Heart right ventricle (tissue), 16 donors: Measurements from ENCODE around the gene CRYGB. TPM values are rescaled to one million over a fixed set of nuclear protein-coding genes. Genes with fewer than 3 reads are reported as not detected.

ENCODE experiments used
- ATAC-seq, 8 donors: fragments of 200-7000 bp; cut with Tn5 transposase; one replicate each; pipeline ENCODE4 v1.9.1; 2020; ENCODE audit warnings: mild to moderate bottlenecking in 8 of 8, moderate library complexity in 8 of 8, moderate number of reproducible peaks in 1 of 8
- DNase-seq, 2 donors: peaks; one replicate each; pipeline ENCODE4 v3.0.0-alpha.2; 2020
- H3K27ac ChIP-seq, 10 donors: fragments of 200-600 bp; sonication (generic) in 2 of 10; one replicate each; pipeline versions ENCODE4 v1.5.0 to v1.8.0; 2020 to 2022; ENCODE audit warnings: mild to moderate bottlenecking in 3 of 10
- H3K27me3 ChIP-seq, 7 donors: fragments of 200-600 bp; one replicate each; pipeline ENCODE4 v1.8.0; 2021 to 2022; ENCODE audit warnings: mild to moderate bottlenecking in 2 of 7
- H3K36me3 ChIP-seq, 9 donors: fragments of 200-600 bp; sonication (generic) in 1 of 9; one replicate each; pipeline versions ENCODE4 v1.5.0 to v1.8.0; 2020 to 2022; ENCODE audit warnings: mild to moderate bottlenecking in 2 of 9
- H3K4me1 ChIP-seq, 9 donors: fragments of 200-600 bp; sonication (generic) in 1 of 9; one replicate each; pipeline versions ENCODE4 v1.5.0 to v1.8.0; 2020 to 2022; ENCODE audit warnings: mild to moderate bottlenecking in 4 of 9
- H3K4me3 ChIP-seq, 10 donors: fragments of 200-600 bp; sonication (generic) in 2 of 10; one replicate each; pipeline versions ENCODE4 v1.5.0 to v1.8.0; 2020 to 2022; ENCODE audit warnings: mild to moderate bottlenecking in 7 of 10, moderate library complexity in 2 of 10
- H3K9me3 ChIP-seq, 11 donors: fragments of 200-600 bp in 10 of 11; sonication (generic) in 2 of 11; one replicate each; pipeline versions ENCODE4 v1.5.0 to v1.8.0; 2013 to 2022; ENCODE audit warnings: mild to moderate bottlenecking in 2 of 11, control low read depth in 1 of 11, moderate library complexity in 1 of 11
- WGBS, 2 donors: extraction: QIAGEN DNeasy Blood & Tissue Kit; methylation state at CpG; one replicate each; pipeline ENCODE4 v1.1.7; 2013; ENCODE audit warnings: inconsistent platforms in 1 of 2; 5-methylcytosine and 5-hydroxymethylcytosine counted together
- intact Hi-C, 10 donors: fragments of 100-400 bp; cut with DNase I; formaldehyde crosslinking; loops; one replicate each; pipeline versions ENCODE4 v1.11.1 to v1.14.2; 2022
- polyA plus RNA-seq, 2 donors: library from polyadenylated mRNA; stranded (reverse); fragments of 200-250 nt; gene quantifications; one replicate each; pipeline ENCODE4 v1.2.3, GENCODE V29; 2013
- total RNA-seq, 10 donors: library from RNA; stranded (reverse); fragmentation: NEBNext Ultra II Directional in 3 of 10; extraction: Animal tissue kit (Norgen Biotek cat#: 25700) in 3 of 10; gene quantifications; one replicate each; pipeline versions ENCODE4 v1.2.1 to v1.2.4, GENCODE V29; 2021 to 2023
- TF ChIP-seq, protein P1 (sequence below), 9 donors: fragments of 200-600 bp; sonication (generic) in 2 of 9; IDR thresholded peaks; one replicate each; pipeline versions ENCODE4 v1.5.0 to v1.8.0; 2021 to 2022; ENCODE audit warnings: antibody characterized with exemption in 9 of 9, mild to moderate bottlenecking in 5 of 9, moderate library complexity in 1 of 9
- donor health status: Arrhythmogenic right ventricular cardiomyopathy.
- donor health status: ischemic (EF 13 %, LVEDD 7.1; RV severe dilation, severe dysfunction).
- donor health status: healthy with polysubstance abuse.
- donor health status: DM: no; HTN: yes; CAD: no.
- donor health status: DM: no; HTN: no; CAD: no.
- donor health status: ischemic (EF 25% LVEDD 6.9; RV normal size, moderate dysfunction).
- donor health status: ischemic (EF 25% LVEDD 5.7; RV mildly dilated, moderate dysfunction).
- donor health status: healthy.
- donor health status: DM: yes; HTN: yes; CAD: no.
- donor health status: Ischemic cardiomyopathy.
- donor health status: ischemic (EF 35%, LVEDD 5.7; RV mildly dilated, moderate dysfunction).
- donor health status: nonischemic (EF 11% LVEDD 7.7; RV severe dilation, severe dysfunction).
- donor health status: DM: yes; HTN: yes; CAD: no.
- donor health status: PGD.
- donor health status: ischemic (EF 29% LVEDD 5.4; RV normal size, mild dysfunction).
- donor health status: nonischemic (EF 23%, LVEDD 6.1; RV moderate dilation, normal function).

The CRYGB gene
- total and polyA plus RNA-seq, 12 donors = not detected

DNA sequence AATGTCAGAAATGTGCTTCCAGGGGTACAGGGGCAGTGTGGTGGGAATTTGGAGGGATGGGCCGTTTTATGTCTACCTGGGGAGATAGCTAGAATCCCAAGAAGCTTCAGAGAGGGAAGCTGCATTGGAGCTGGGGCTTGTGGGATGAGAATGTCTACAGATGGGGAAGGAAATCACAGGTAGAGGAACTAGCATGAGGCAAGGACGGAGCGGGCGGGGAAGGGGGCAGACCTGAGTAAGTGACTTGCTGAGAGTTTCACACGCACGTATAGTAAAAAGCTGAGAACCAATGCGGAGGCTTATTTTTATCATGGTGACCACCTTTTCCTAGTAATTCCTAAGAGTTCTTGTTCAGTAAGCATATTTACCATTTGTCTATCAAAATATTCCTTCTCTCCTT, 37.6 kb upstream of the CRYGB start:
- ATAC-seq = no peak
- TF ChIP-seq, protein P1, sequence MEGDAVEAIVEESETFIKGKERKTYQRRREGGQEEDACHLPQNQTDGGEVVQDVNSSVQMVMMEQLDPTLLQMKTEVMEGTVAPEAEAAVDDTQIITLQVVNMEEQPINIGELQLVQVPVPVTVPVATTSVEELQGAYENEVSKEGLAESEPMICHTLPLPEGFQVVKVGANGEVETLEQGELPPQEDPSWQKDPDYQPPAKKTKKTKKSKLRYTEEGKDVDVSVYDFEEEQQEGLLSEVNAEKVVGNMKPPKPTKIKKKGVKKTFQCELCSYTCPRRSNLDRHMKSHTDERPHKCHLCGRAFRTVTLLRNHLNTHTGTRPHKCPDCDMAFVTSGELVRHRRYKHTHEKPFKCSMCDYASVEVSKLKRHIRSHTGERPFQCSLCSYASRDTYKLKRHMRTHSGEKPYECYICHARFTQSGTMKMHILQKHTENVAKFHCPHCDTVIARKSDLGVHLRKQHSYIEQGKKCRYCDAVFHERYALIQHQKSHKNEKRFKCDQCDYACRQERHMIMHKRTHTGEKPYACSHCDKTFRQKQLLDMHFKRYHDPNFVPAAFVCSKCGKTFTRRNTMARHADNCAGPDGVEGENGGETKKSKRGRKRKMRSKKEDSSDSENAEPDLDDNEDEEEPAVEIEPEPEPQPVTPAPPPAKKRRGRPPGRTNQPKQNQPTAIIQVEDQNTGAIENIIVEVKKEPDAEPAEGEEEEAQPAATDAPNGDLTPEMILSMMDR (IDR thresholded peaks at IDR 0.05) = no peak
- Histone ChIP-seq H3K4me3 (no peak overlapping the region), H3K9me3 (no peaks in the 10 kb centered on the region), H3K36me3 (no peaks in the 10 kb centered on the region), H3K27me3 (peaks cover 0 to 48% (median 24%) of the 10 kb centered on the region in 7 donors), H3K4me1 (no peaks in the 10 kb centered on the region), H3K27ac (no peak overlapping the region)
- intact Hi-C loops = no loop called here
- DNase-seq = no peak
- 30 to 48% methylated on average over 7 of the region's 7 CpGs for WGBS, 2 donors

- WGBS, 2 donors = 79 to 83% methylated on average over 3 of the region's 3 CpGs
- Histone ChIP-seq H3K36me3 (no peaks in the 10 kb centered on the region), H3K4me1 (no peaks in the 10 kb centered on the region), H3K27ac (no peak overlapping the region), H3K4me3 (no peak overlapping the region), H3K9me3 (no peaks in the 10 kb centered on the region), H3K27me3 (peaks cover 0 to 48% (median 24%) of the 10 kb centered on the region in 7 donors)
- no peak for DNase-seq
- intact Hi-C loops = no loop called here
- ATAC-seq = no peak
- TF ChIP-seq, protein P1 (IDR thresholded peaks at IDR 0.05) = no peak
Observed at GRCh38 chr2:208182835-208183234, 36.9 kb upstream of the CRYGB start.

- WGBS, 2 donors = 68 to 78% methylated on average over 4 of the region's 4 CpGs
- Histone ChIP-seq H3K36me3 (no peaks in the 10 kb centered on the region), H3K9me3 (no peaks in the 10 kb centered on the region), H3K27ac (no peak overlapping the region), H3K4me1 (peaks cover 0 to 10% (median 0%) of the 10 kb centered on the region in 9 donors), H3K27me3 (peaks cover 0 to 21% (median 5%) of the 10 kb centered on the region in 7 donors), H3K4me3 (no peak overlapping the region)
- no peak for ATAC-seq
- intact Hi-C loops = loop anchor here in 4 of 10 donors (5.0 to 10.0 kb wide), 2 partner anchors 73 to 76 kb away; partner anchors contain the start of gene IDH1 (in 1 of the 4)
- no peak for DNase-seq
- TF ChIP-seq, protein P1 (IDR thresholded peaks at IDR 0.05) = no peak
Observed at GRCh38 chr2:208179028-208179609, 33.2 kb upstream of the CRYGB start.

DNA sequence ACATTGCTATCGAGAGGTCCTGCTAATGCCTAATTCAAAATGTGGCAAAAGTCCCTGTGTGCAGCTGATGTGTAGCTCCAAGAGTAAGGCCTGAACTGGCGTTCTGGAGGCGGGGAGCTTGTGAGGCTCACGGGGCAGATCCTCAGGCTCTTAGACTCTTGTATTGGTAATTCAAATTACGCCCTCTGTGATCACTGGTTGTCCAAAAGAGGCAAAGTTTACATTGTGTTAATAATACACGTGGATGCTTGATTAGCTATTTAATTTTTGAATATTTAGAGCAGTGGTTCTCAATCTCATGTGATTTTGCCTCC, 29.8 kb upstream of the CRYGB start:
- intact Hi-C loops = loop anchor here in 6 of 10 donors (2.0 to 10.0 kb wide), 4 partner anchors 75 to 79 kb away; partner anchors contain the start of gene IDH1 (in 2 of the 6)
- Histone ChIP-seq H3K36me3 (no peaks in the 10 kb centered on the region), H3K27me3 (peaks cover 0 to 9% (median 0%) of the 10 kb centered on the region in 7 donors), H3K4me3 (no peak overlapping the region), H3K4me1 (peaks cover 0 to 23% (median 0%) of the 10 kb centered on the region in 9 donors), H3K27ac (no peak overlapping the region), H3K9me3 (no peaks in the 10 kb centered on the region)
- DNase-seq (no peak), ATAC-seq (no peak)
- TF ChIP-seq, protein P1 (IDR thresholded peaks at IDR 0.05) = no peak
- WGBS, 2 donors = 65 to 72% methylated on average over 6 of the region's 6 CpGs
